Measurements from ENCODE around the gene ZNF212.

ZNF212 gene

DNA sequence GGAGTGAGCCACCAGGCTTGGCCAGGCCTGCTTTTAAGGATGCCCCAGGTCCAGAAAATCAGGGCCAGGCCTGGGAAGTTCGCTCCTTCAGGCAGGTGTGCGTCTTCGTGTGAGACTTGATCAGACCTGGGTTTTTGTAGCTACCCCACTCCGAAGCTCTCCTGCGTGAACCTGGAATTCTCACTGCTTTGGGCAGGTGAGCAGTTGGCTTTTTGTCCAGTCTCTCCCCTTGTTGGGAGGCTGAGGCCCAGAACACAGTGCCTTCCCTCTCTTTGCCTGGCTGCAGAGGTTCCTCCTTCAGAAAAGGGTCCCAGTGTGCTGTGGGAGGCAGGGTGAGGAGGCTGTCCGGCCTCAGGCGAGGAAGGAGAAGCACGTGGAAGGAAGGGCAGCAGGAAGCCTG, 49.8 kb downstream of the ZNF212 start:
- no peak for DNase-seq

DNA sequence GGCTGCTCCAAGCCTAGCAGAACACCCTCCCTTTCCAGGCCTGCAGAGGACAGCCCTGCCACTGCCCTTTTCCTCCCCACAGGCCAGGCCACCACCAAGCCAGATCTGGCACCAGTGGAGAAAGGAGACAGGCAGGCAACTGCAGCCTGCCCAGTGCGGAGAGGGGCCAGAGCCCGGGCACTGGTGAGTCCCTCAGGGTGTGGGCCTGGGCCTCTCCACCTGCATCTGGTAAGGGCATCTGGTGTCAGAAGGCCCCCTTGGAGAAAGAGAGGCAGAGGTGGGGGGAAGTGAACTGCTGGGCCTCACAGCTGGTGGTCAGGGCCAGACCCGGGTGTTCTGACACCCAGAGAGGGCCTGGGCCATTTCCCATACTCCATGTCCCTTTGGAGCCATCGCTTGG, 50.4 kb downstream of the ZNF212 start:
- DNase-seq, result no peak

- DNase-seq, result no peak
Measured at GRCh38 chr7:149291036-149291780, 51.8 kb downstream of the ZNF212 start.

DNA sequence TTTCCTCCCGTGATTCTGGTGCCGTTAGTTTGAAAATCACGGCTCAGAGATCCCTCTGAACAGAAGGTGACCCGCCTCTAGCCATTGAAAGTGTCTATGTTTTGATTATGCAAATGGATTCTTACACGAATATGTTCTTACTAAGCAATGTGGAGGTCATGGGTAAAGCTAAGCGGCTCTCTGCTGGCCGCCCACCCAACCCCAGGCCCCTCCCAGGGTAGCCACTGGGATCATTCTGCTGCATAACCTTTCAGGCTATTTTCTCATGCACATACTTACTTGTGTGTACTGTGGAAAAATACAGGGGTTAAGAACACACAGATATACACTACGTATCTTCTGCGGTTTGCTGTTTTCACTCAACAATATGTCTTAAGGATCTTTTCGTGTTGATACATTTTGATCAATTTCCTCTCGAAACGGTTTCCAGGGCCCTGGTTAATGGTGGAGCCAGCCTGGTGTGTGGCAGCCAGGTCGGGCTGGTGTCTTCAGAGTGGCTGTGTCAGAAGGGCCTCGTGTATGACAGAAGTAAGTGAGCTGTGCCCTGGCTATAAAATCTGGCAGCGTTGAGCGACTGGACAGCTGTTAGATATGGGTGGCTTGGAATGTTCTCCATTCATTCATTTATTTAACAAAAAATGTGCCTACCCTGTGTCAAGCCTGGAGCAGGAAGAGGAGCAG, 52.5 kb downstream of the ZNF212 start:
- no peak for DNase-seq

DNA sequence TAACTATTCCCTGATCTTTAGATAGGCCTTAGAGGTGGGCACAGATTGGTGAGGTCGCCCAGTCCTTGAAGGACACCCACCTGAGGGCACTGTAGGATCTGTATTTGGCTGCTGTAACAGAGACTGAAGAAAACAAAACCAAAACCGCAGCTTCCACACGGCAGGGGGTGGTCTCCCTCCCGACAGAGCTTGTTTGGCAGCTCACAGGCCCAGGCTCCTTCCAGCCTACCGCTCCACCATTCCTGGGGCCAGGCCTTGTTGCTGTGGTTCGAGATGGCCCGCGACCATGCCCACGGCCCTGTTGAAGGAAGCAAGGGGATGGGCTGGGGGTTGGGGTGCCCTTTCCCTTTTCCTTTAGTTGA, 53.0 kb downstream of the ZNF212 start:
- DNase-seq, result no peak

DNA sequence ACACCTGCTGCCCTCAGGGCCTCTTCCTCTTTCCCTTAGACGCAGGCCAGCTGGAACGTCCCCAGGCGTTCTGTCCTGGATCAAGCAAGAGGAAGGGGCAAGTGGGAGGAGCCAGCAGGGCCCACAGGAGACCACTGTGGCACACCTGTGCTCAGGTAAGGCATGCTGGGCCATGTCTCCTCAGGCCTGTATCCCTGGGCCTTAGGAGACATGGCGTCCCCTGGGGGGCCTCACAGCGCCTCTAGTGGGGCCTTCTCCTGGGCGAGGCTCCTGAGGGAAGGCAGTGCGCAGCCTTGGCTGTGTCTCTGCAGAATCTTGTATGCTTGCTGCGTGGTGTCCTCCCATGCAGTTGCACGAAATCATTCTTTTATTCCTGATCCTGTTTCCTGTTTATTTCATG, 53.9 kb downstream of the ZNF212 start:
- no peak for DNase-seq

GRCh38 chr7:149293946-149294633, 54.6 kb downstream of the ZNF212 start:
- no peak for DNase-seq

- DNase-seq, result no peak
Measured at GRCh38 chr7:149294634-149295480, 55.4 kb downstream of the ZNF212 start.

- DNase-seq, result no peak
Measured at GRCh38 chr7:149295481-149295850, 56.0 kb downstream of the ZNF212 start.

DNA sequence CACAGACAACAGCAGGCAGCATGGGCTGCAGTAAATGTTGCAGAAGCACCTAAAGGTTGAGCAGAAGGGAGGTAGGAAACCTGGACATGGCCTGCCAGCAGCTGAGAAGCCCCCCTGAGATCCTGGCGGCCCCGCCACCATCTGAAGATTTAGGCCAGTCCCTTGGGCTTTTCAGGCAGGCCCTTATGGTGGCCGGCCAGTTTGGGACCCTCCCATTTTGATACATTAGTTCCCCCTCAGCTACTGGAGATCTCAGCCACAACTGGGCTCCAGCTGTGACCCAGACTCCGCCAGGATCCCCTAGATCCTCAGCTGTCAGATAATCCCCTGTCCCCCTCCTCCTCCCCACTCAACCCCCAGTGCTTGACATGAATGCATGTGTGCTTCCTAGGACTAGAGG, 56.9 kb downstream of the ZNF212 start:
- DNase-seq, result no peak

DNA sequence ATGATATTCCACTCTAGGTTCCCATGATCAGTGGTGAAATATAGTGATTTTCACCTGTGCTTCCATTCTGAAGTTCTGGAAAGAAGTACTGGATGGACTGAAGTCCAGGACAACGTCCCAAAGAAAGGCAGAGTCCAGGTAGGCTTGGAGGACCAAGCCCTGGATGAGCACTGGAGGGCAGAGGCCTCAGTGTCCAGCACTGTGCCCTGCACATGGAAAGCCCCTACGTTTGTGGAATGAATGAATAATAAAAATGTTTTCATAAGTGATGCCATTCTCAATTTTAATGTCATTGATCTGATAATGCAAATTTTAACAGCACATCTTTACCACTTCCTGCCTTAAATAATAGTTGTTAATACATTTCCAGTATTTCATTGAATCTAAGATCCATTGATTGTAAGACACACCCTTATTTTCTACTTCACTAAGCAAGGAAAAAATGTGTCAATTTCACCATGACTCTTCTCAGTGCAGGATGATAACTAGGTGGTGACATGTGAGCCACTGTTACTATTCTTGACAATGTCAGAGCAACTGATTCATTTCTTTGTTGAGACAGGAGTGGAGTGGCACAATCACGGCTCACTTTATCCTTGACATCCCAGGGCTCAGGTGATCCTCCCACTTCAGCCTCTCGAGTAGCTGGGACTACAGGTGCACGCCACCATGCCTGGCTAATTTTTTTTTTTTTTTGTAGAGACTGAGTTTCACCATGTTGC, 57.7 kb downstream of the ZNF212 start:
- no peak for DNase-seq

DNA sequence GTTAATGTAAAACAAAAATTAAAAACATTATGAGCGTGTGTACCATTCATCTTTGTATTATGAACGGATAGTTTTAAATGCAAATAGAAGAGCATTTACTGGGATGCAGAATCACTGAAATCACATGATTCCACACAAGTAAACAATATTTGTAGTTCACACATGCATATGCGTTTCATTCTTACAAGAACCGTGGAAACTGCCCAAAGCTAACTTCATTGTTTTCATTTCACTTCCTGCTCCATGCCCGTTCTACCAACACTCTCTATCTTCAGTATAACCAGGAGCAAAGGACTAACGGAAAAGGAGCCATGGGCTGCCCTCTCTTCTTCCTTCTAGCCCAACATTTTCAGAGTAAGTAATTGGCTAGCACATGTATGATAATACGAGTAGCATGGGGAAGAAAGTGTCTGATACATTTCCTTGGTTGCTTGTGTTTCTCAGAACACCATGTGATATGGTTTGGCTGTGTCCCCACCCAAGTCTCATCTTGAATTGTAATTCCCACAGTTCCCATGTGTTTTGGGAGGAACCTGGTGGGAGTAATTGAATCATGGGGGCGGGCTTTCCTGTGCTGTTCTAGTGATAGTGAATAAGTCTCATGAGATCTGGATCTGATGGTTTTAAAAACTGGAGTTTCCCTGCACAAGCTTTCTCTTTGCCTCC, 61.3 kb downstream of the ZNF212 start:
- no peak for DNase-seq

- no peak for DNase-seq
Measured at GRCh38 chr7:149302222-149302621, 62.8 kb downstream of the ZNF212 start.

DNA sequence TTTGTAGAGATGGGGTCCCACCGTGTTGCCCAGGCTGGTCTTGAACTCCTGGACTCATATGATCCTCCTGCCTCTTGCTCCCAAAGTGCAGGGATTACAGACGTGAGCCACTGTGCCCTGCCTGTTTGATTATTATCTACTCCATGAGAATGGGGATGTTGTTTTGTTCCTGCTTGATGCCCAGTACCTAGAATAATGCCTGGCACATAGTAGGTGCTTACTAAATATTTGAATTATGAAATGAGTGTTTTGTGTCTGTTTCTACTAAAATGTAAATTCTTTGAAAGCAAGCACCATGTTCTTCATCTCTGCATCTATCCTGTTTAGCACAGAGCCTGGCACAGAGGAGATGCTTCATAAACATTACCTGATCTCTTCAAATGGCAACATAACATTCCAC, 63.4 kb downstream of the ZNF212 start:
- DNase-seq, result no peak

DNA sequence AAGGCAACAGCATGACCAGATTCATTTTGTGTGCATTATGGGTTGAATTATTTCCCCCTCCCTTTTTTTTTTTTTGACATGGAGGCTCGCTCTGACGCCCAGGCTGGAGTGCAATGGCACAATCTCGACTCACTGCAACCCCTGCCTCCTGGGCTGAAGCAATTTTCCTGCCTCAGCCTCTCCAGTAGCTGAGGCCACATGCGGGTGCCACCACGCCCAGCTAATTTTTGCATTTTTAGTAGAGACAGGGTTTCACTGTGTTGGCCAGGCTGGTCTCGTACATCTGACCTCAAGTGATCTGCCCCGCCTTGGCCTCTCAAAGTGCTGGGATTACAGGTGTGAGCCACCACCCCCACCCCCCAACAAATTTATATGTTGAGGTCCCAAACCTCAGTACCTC, 64.6 kb downstream of the ZNF212 start:
- no peak for DNase-seq
